Measurements from ENCODE around the gene PRORP.
"Not testable (repeated sequence)": the region's sequence is repeated elsewhere in the genome, so short reads cannot be mapped to it uniquely, and the experiment has no call there.

The PRORP gene

GRCh38 chr14:35134329-35135123 is 12.2 kb downstream of the PRORP start:
- Histone ChIP-seq H3K27ac (no peak overlapping the region), H3K4me2 (no peak overlapping the region), H3K9ac (no peak overlapping the region), H3K4me1 (no peaks in the 10 kb centered on the region), H3K36me3 (peaks cover 92% of the 10 kb centered on the region), H4K20me1 (peaks cover 15% of the 10 kb centered on the region), H3K4me3 (no peak overlapping the region), H3K9me3 (peaks cover 24% of the 10 kb centered on the region), H3K27me3 (no peaks in the 10 kb centered on the region)
- no peak for TF ChIP-seq Cebpa-rat (IDR thresholded peaks at IDR 0.05)

- Histone ChIP-seq H3K9me3 (no peaks in the 10 kb centered on the region), H3K27me3 (no peaks in the 10 kb centered on the region), H3K9ac (no peak overlapping the region), H3K36me3 (peaks cover 73% of the 10 kb centered on the region), H3K4me3 (no peak overlapping the region), H3K4me1 (no peaks in the 10 kb centered on the region), H4K20me1 (peaks cover 26% of the 10 kb centered on the region), H3K27ac (no peak overlapping the region), H3K4me2 (no peak overlapping the region)
- no peak for TF ChIP-seq Cebpa-rat (IDR thresholded peaks at IDR 0.05)
These were observed 16.2 kb downstream of the PRORP start for GRCh38 chr14:35138585-35138984.

GRCh38 chr14:35140718-35141581 is 18.6 kb downstream of the PRORP start:
- no peak overlapping the region for H3K4me3 ChIP-seq
- no peaks in the 10 kb centered on the region for H3K9me3 ChIP-seq
- H3K27ac ChIP-seq: no peak overlapping the region
- H3K9ac ChIP-seq: no peak overlapping the region
- peaks cover 26% of the 10 kb centered on the region for H4K20me1 ChIP-seq
- no peak for TF ChIP-seq Cebpa-rat (IDR thresholded peaks at IDR 0.05)
- H3K4me1 ChIP-seq: no peaks in the 10 kb centered on the region
- H3K4me2 ChIP-seq: no peak overlapping the region
- peaks cover 67% of the 10 kb centered on the region for H3K36me3 ChIP-seq
- no peaks in the 10 kb centered on the region for H3K27me3 ChIP-seq

GRCh38 chr14:35144029-35144428 is 21.7 kb downstream of the PRORP start:
- Histone ChIP-seq H3K27ac (no peak overlapping the region), H3K9me3 (no peaks in the 10 kb centered on the region), H3K9ac (no peak overlapping the region), H3K4me3 (no peak overlapping the region), H3K4me2 (no peak overlapping the region), H3K4me1 (no peaks in the 10 kb centered on the region), H3K36me3 (peaks cover 63% of the 10 kb centered on the region), H4K20me1 (peaks cover 15% of the 10 kb centered on the region), H3K27me3 (no peaks in the 10 kb centered on the region)
- TF ChIP-seq Cebpa-rat (IDR thresholded peaks at IDR 0.05): no peak

- no peaks in the 10 kb centered on the region for H3K27me3 ChIP-seq
- TF ChIP-seq Cebpa-rat (IDR thresholded peaks at IDR 0.05): no peak
- no peak overlapping the region for H3K9ac ChIP-seq
- no peak overlapping the region for H3K4me3 ChIP-seq
- no peak overlapping the region for H3K4me2 ChIP-seq
- H3K4me1 ChIP-seq: no peaks in the 10 kb centered on the region
- H4K20me1 ChIP-seq: no peaks in the 10 kb centered on the region
- peaks cover 81% of the 10 kb centered on the region for H3K36me3 ChIP-seq
- no peak overlapping the region for H3K27ac ChIP-seq
- H3K9me3 ChIP-seq: no peaks in the 10 kb centered on the region
These were observed 24.4 kb downstream of the PRORP start for GRCh38 chr14:35146711-35147149.

GRCh38 chr14:35147186-35147585 is 24.8 kb downstream of the PRORP start:
- TF ChIP-seq Cebpa-rat (IDR thresholded peaks at IDR 0.05): no peak

GRCh38 chr14:35147711-35148110 is 25.4 kb downstream of the PRORP start:
- Histone ChIP-seq H3K4me1 (no peaks in the 10 kb centered on the region), H3K9me3 (peaks cover 6% of the 10 kb centered on the region), H3K27me3 (no peaks in the 10 kb centered on the region), H3K9ac (no peak overlapping the region), H4K20me1 (no peaks in the 10 kb centered on the region), H3K4me3 (no peak overlapping the region), H3K36me3 (peaks cover 77% of the 10 kb centered on the region), H3K4me2 (no peak overlapping the region), H3K27ac (no peak overlapping the region)
- TF ChIP-seq Cebpa-rat (IDR thresholded peaks at IDR 0.05): no peak

More at GRCh38 chr14:35147186-35147585, 24.8 kb downstream of the PRORP start:
- H3K4me3 ChIP-seq: no peak overlapping the region
- H3K4me2 ChIP-seq: no peak overlapping the region
- no peak overlapping the region for H3K9ac ChIP-seq
- H4K20me1 ChIP-seq: no peaks in the 10 kb centered on the region
- H3K36me3 ChIP-seq: peaks cover 78% of the 10 kb centered on the region
- H3K9me3 ChIP-seq: peaks cover under 1% of the 10 kb centered on the region; the same call in 1 of the 2 replicates
- H3K4me1 ChIP-seq: no peaks in the 10 kb centered on the region
- H3K27ac ChIP-seq: no peak overlapping the region
- H3K27me3 ChIP-seq: no peaks in the 10 kb centered on the region

GRCh38 chr14:35149239-35149638 is 26.9 kb downstream of the PRORP start:
- TF ChIP-seq Cebpa-rat (IDR thresholded peaks at IDR 0.05): no peak

GRCh38 chr14:35152531-35152930 is 30.2 kb downstream of the PRORP start:
- not testable (repeated sequence) for H4K20me1 ChIP-seq, H3K4me2 ChIP-seq, H3K9ac ChIP-seq, H3K27ac ChIP-seq, H3K4me3 ChIP-seq, H3K27me3 ChIP-seq
- Histone ChIP-seq H3K4me1 (peaks cover 24% of the 10 kb centered on the region), H3K9me3 (peaks cover 12% of the 10 kb centered on the region), H3K36me3 (peaks cover 58% of the 10 kb centered on the region)

More at GRCh38 chr14:35149239-35149638, 26.9 kb downstream of the PRORP start:
- Histone ChIP-seq H3K27me3 (no peaks in the 10 kb centered on the region), H3K4me3 (no peak overlapping the region), H3K4me1 (no peaks in the 10 kb centered on the region), H3K36me3 (peaks cover 74% of the 10 kb centered on the region), H3K4me2 (no peak overlapping the region), H4K20me1 (no peaks in the 10 kb centered on the region), H3K27ac (no peak overlapping the region), H3K9ac (no peak overlapping the region), H3K9me3 (peaks cover 12% of the 10 kb centered on the region)

- Histone ChIP-seq H3K4me2 (no peak overlapping the region), H4K20me1 (no peaks in the 10 kb centered on the region), H3K27me3 (no peaks in the 10 kb centered on the region), H3K4me1 (peaks cover 24% of the 10 kb centered on the region), H3K9ac (no peak overlapping the region), H3K4me3 (no peak overlapping the region), H3K36me3 (peaks cover 54% of the 10 kb centered on the region), H3K9me3 (peaks cover 12% of the 10 kb centered on the region), H3K27ac (no peak overlapping the region)
- TF ChIP-seq Cebpa-rat (IDR thresholded peaks at IDR 0.05): no peak
These were observed 31.7 kb downstream of the PRORP start for GRCh38 chr14:35154016-35154415.
